Keratinocyte (primary cell): Measurements from ENCODE around the gene CTNNA2.
"Not testable (repeated sequence)": the region's sequence is repeated elsewhere in the genome, so short reads cannot be mapped to it uniquely, and the experiment has no call there.

ENCODE experiments used
- CTCF ChIP-seq, 3 experiments: IDR thresholded peaks in 1 of 3; conservative IDR thresholded peaks in 1 of 3; optimal IDR thresholded peaks in 1 of 3; 2 replicates in 2 of 3; 3 replicates in 1 of 3; pipeline versions ENCODE3 to v1.5.1; 2011; ENCODE audit warnings: low read length in 3 of 3, mild to moderate bottlenecking in 3 of 3, moderate library complexity in 2 of 3, control low read depth in 1 of 3, inconsistent platforms in 1 of 3; ENCODE audit not compliant: insufficient read depth in 2 of 3; ENCODE audit errors: extremely low read depth in 1 of 3
- EZH2 ChIP-seq: IDR thresholded peaks from one replicate; pipeline ENCODE4 v1.6.1; 2012; ENCODE audit warnings: inconsistent platforms, mild to moderate bottlenecking, low read length, moderate library complexity

- not testable (repeated sequence) for TF ChIP-seq CTCF (optimal IDR thresholded peaks at IDR 0.05 in 1 of 3, IDR thresholded peaks at IDR 0.05 in 1 of 3, conservative IDR thresholded peaks at IDR 0.05 in 1 of 3; ENCODE audit: extremely low read depth in 1 of 3, insufficient read depth in 2 of 3, low read length in 3 of 3); EZH2
These were observed 585.7 kb downstream of the CTNNA2 start for GRCh38 chr2:80098503-80098902.
